ENCODE measurements around the gene SPARCL1. TPM values are rescaled to one million over a fixed set of nuclear protein-coding genes. Genes with fewer than 3 reads are reported as not detected.

SPARCL1 gene, protein sequence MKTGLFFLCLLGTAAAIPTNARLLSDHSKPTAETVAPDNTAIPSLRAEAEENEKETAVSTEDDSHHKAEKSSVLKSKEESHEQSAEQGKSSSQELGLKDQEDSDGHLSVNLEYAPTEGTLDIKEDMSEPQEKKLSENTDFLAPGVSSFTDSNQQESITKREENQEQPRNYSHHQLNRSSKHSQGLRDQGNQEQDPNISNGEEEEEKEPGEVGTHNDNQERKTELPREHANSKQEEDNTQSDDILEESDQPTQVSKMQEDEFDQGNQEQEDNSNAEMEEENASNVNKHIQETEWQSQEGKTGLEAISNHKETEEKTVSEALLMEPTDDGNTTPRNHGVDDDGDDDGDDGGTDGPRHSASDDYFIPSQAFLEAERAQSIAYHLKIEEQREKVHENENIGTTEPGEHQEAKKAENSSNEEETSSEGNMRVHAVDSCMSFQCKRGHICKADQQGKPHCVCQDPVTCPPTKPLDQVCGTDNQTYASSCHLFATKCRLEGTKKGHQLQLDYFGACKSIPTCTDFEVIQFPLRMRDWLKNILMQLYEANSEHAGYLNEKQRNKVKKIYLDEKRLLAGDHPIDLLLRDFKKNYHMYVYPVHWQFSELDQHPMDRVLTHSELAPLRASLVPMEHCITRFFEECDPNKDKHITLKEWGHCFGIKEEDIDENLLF
- 0.21 TPM for polyA plus RNA-seq (2012; ENCODE audit: insufficient read length, low read depth)

GRCh38 chr4:87529187-87529586 lies at the start of gene SPARCL1:
Gene SPARCL1 (minus strand): TSS chr4:87529376. CDS start chr4:87499574, 29,802 bp downstream.
- TF ChIP-seq SIN3A (IDR thresholded peaks at IDR 0.05; ENCODE audit: borderline replicate concordance, insufficient read depth, low read length), result no peak
- no peak for TF ChIP-seq TAF1 (IDR thresholded peaks at IDR 0.05; ENCODE audit: borderline replicate concordance, insufficient read depth, low read length)
- TF ChIP-seq FOXP2 (optimal IDR thresholded peaks at IDR 0.05; ENCODE audit: borderline replicate concordance, extremely low read depth, extremely low read length, insufficient read depth), result no peak
- TF ChIP-seq POLR2AphosphoS5 (IDR thresholded peaks at IDR 0.05; ENCODE audit: low read depth, low read length), result no peak
- TF ChIP-seq, protein P1, sequence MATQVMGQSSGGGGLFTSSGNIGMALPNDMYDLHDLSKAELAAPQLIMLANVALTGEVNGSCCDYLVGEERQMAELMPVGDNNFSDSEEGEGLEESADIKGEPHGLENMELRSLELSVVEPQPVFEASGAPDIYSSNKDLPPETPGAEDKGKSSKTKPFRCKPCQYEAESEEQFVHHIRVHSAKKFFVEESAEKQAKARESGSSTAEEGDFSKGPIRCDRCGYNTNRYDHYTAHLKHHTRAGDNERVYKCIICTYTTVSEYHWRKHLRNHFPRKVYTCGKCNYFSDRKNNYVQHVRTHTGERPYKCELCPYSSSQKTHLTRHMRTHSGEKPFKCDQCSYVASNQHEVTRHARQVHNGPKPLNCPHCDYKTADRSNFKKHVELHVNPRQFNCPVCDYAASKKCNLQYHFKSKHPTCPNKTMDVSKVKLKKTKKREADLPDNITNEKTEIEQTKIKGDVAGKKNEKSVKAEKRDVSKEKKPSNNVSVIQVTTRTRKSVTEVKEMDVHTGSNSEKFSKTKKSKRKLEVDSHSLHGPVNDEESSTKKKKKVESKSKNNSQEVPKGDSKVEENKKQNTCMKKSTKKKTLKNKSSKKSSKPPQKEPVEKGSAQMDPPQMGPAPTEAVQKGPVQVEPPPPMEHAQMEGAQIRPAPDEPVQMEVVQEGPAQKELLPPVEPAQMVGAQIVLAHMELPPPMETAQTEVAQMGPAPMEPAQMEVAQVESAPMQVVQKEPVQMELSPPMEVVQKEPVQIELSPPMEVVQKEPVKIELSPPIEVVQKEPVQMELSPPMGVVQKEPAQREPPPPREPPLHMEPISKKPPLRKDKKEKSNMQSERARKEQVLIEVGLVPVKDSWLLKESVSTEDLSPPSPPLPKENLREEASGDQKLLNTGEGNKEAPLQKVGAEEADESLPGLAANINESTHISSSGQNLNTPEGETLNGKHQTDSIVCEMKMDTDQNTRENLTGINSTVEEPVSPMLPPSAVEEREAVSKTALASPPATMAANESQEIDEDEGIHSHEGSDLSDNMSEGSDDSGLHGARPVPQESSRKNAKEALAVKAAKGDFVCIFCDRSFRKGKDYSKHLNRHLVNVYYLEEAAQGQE (IDR thresholded peaks at IDR 0.05; ENCODE audit: insufficient read depth in 1 of 2, low read depth in 2 of 2, low read length in 2 of 2), result no peak

GRCh38 chr4:87575983-87576382 lies 46.8 kb upstream of the SPARCL1 start:
- no peak for TF ChIP-seq POLR2AphosphoS5 (IDR thresholded peaks at IDR 0.05; ENCODE audit: low read depth, low read length)
- TF ChIP-seq FOXP2 (optimal IDR thresholded peaks at IDR 0.05; ENCODE audit: borderline replicate concordance, extremely low read depth, extremely low read length, insufficient read depth), result no peak
- no peak for TF ChIP-seq TAF1 (IDR thresholded peaks at IDR 0.05; ENCODE audit: borderline replicate concordance, insufficient read depth, low read length)
- no peak for TF ChIP-seq SIN3A (IDR thresholded peaks at IDR 0.05; ENCODE audit: borderline replicate concordance, insufficient read depth, low read length)
- TF ChIP-seq, protein P1 (IDR thresholded peaks at IDR 0.05; ENCODE audit: insufficient read depth in 1 of 2, low read depth in 2 of 2, low read length in 2 of 2), result no peak

- TF ChIP-seq POLR2AphosphoS5 (IDR thresholded peaks at IDR 0.05; ENCODE audit: low read depth, low read length) (no peak), SIN3A (IDR thresholded peaks at IDR 0.05; ENCODE audit: borderline replicate concordance, insufficient read depth, low read length) (no peak), TAF1 (IDR thresholded peaks at IDR 0.05; ENCODE audit: borderline replicate concordance, insufficient read depth, low read length) (no peak), FOXP2 (optimal IDR thresholded peaks at IDR 0.05; ENCODE audit: borderline replicate concordance, extremely low read depth, extremely low read length, insufficient read depth) (no peak)
- TF ChIP-seq, protein P1 (IDR thresholded peaks at IDR 0.05; ENCODE audit: insufficient read depth in 1 of 2, low read depth in 2 of 2, low read length in 2 of 2), result no peak
These were observed 46.2 kb upstream of the SPARCL1 start for GRCh38 chr4:87575408-87575807.

- no peak for TF ChIP-seq FOXP2 (optimal IDR thresholded peaks at IDR 0.05; ENCODE audit: borderline replicate concordance, extremely low read depth, extremely low read length, insufficient read depth)
- TF ChIP-seq SIN3A (IDR thresholded peaks at IDR 0.05; ENCODE audit: borderline replicate concordance, insufficient read depth, low read length), result no peak
- TF ChIP-seq, protein P1 (IDR thresholded peaks at IDR 0.05; ENCODE audit: insufficient read depth in 1 of 2, low read depth in 2 of 2, low read length in 2 of 2), result no peak
- TF ChIP-seq TAF1 (IDR thresholded peaks at IDR 0.05; ENCODE audit: borderline replicate concordance, insufficient read depth, low read length), result no peak
- no peak for TF ChIP-seq POLR2AphosphoS5 (IDR thresholded peaks at IDR 0.05; ENCODE audit: low read depth, low read length)
These were observed 45.8 kb upstream of the SPARCL1 start for GRCh38 chr4:87574996-87575395.

All from PFSK-1 (cell line).